SK-N-SH treated with all-trans-retinoic acid at 6 μM for 48 hours (cell line): Measurements from ENCODE around the gene XYLB.

Experiments
- ATAC-seq: fragments of 200-7000 bp; cut with Tn5 transposase; 3 replicates; pipeline ENCODE4 v1.9.1; 2020; ENCODE audit warnings: mild to moderate bottlenecking, moderate library complexity
- ARNTL ChIP-seq: fragments of 450-650 bp; formaldehyde crosslinking; IDR thresholded peaks from 2 replicates; pipeline ENCODE4 v1.5.0; 2020; ENCODE audit warnings: low read depth, mild to moderate bottlenecking, moderate library complexity, borderline replicate concordance
- BACH2 ChIP-seq: fragments of 250-450 bp; sonication (Bioruptor Pico); IDR thresholded peaks from 2 replicates; pipeline ENCODE4 v1.9.0; 2021; ENCODE audit warnings: mild to moderate bottlenecking, borderline replicate concordance
- CSDC2 ChIP-seq: fragments of 250-450 bp; sonication (Bioruptor Pico); IDR thresholded peaks from 2 replicates; pipeline ENCODE4 v1.5.0; 2020; ENCODE audit warnings: mild to moderate bottlenecking, moderate library complexity
- ESRRG ChIP-seq: fragments of 250-450 bp; sonication (Bioruptor Pico); IDR thresholded peaks from 2 replicates; pipeline ENCODE4 v1.6.1; 2021; ENCODE audit warnings: mild to moderate bottlenecking
- GLIS3 ChIP-seq: fragments of 250-450 bp; sonication (Bioruptor Pico); IDR thresholded peaks from 2 replicates; pipeline ENCODE4 v1.5.0; 2020; ENCODE audit warnings: mild to moderate bottlenecking, moderate library complexity
- ISL1 ChIP-seq: fragments of 250-450 bp; sonication (Bioruptor Pico); IDR thresholded peaks from 2 replicates; pipeline ENCODE4 v2.1.2; 2022; ENCODE audit warnings: mild to moderate bottlenecking, moderate library complexity
- OSR1 ChIP-seq: fragments of 250-450 bp; sonication (Bioruptor Pico); IDR thresholded peaks from 2 replicates; pipeline ENCODE4 v1.8.0; 2022; ENCODE audit warnings: moderate library complexity, mild to moderate bottlenecking, inconsistent platforms
- RARB ChIP-seq: fragments of 250-450 bp; sonication (Bioruptor Pico); IDR thresholded peaks from 2 replicates; pipeline ENCODE4 v1.8.0; 2021; ENCODE audit warnings: mild to moderate bottlenecking, moderate library complexity
- SNAI2 ChIP-seq: fragments of 250-450 bp; sonication (Bioruptor Pico); IDR thresholded peaks from 2 replicates; pipeline ENCODE4 v1.5.0; 2020; ENCODE audit warnings: mild to moderate bottlenecking, moderate library complexity
- TCF4 ChIP-seq: fragments of 250-450 bp; sonication (Bioruptor Pico); IDR thresholded peaks from 2 replicates; pipeline ENCODE4 v1.8.0; 2021; ENCODE audit warnings: mild to moderate bottlenecking, moderate library complexity, borderline replicate concordance
- TOX ChIP-seq: fragments of 250-450 bp; sonication (Bioruptor Pico); IDR thresholded peaks from 2 replicates; pipeline ENCODE4 v1.8.0; 2021; ENCODE audit warnings: mild to moderate bottlenecking, moderate library complexity, borderline replicate concordance
- ZC3H10 ChIP-seq: fragments of 250-450 bp; sonication (Bioruptor Pico); IDR thresholded peaks from 2 replicates; pipeline ENCODE4 v1.5.1; 2021; ENCODE audit warnings: mild to moderate bottlenecking, moderate library complexity
- ZFP3 ChIP-seq: fragments of 250-450 bp; sonication (Bioruptor Pico); IDR thresholded peaks from 2 replicates; pipeline ENCODE4 v1.5.0; 2020; ENCODE audit warnings: mild to moderate bottlenecking, moderate library complexity
- ZFP30 ChIP-seq: fragments of 450-650 bp; formaldehyde crosslinking; IDR thresholded peaks from 2 replicates; pipeline ENCODE4 v1.5.0; 2022; ENCODE audit warnings: mild to moderate bottlenecking, moderate library complexity
- ZNF565 ChIP-seq: fragments of 450-650 bp; formaldehyde crosslinking; conservative IDR thresholded peaks from 2 replicates; pipeline ENCODE4 v1.5.0; 2020; ENCODE audit warnings: low read depth, mild to moderate bottlenecking, moderate library complexity
- ZNF70 ChIP-seq: fragments of 450-650 bp; formaldehyde crosslinking; IDR thresholded peaks from 2 replicates; pipeline ENCODE4 v1.5.0; 2020; ENCODE audit warnings: mild to moderate bottlenecking, moderate library complexity
- ZNF8 ChIP-seq: fragments of 450-650 bp; formaldehyde crosslinking; IDR thresholded peaks from 2 replicates; pipeline ENCODE4 v1.5.0; 2020; ENCODE audit warnings: mild to moderate bottlenecking, moderate library complexity
- TF ChIP-seq, protein P1 (sequence below): fragments of 250-450 bp; sonication (Bioruptor Pico); IDR thresholded peaks from 2 replicates; pipeline ENCODE4 v1.5.1; 2021; ENCODE audit warnings: mild to moderate bottlenecking, moderate library complexity
- TF ChIP-seq, protein P2 (sequence below): fragments of 250-450 bp; sonication (Bioruptor Pico); IDR thresholded peaks from 2 replicates; pipeline ENCODE4 v1.8.0; 2021; ENCODE audit warnings: low read depth, mild to moderate bottlenecking, moderate library complexity, borderline replicate concordance
- TF ChIP-seq, protein P3 (sequence below): fragments of 250-450 bp; sonication (Bioruptor Pico); IDR thresholded peaks from 2 replicates; pipeline ENCODE4 v1.5.0; 2020; ENCODE audit warnings: mild to moderate bottlenecking, moderate library complexity
- TF ChIP-seq, protein P4 (sequence below): fragments of 250-450 bp; sonication (Bioruptor Pico); IDR thresholded peaks from 2 replicates; pipeline ENCODE4 v1.8.0; 2020; ENCODE audit warnings: mild to moderate bottlenecking, moderate library complexity, borderline replicate concordance
- TF ChIP-seq, protein P5 (sequence below): fragments of 250-450 bp; sonication (Bioruptor Pico); IDR thresholded peaks from 2 replicates; pipeline ENCODE4 v1.5.1; 2020; ENCODE audit warnings: low read depth, mild to moderate bottlenecking, moderate library complexity

XYLB gene

DNA sequence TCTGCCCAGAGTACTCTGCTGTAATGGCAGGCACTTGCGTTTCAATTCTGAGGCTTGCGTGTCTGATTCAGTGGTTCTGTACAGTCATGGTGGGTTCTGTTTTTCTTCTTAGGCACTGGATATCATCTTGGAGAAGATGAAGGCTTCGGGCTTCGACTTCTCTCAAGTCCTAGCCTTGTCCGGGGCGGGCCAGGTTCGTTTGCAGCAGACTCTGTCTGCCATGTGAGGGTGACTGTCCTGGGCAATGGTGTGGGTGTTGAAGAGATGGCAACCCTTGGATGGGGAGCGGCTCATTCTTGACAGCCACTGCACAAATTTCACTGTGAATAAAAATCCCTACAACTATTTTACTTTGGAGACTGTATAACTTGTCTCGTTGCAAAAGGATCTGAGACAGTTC, 16.2 kb downstream of the XYLB start:
- TF ChIP-seq, protein P1, sequence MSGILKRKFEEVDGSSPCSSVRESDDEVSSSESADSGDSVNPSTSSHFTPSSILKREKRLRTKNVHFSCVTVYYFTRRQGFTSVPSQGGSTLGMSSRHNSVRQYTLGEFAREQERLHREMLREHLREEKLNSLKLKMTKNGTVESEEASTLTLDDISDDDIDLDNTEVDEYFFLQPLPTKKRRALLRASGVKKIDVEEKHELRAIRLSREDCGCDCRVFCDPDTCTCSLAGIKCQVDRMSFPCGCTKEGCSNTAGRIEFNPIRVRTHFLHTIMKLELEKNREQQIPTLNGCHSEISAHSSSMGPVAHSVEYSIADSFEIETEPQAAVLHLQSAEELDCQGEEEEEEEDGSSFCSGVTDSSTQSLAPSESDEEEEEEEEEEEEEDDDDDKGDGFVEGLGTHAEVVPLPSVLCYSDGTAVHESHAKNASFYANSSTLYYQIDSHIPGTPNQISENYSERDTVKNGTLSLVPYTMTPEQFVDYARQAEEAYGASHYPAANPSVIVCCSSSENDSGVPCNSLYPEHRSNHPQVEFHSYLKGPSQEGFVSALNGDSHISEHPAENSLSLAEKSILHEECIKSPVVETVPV (CRISPR knock-in tag), result no peak
- no peak for TF ChIP-seq ZNF8 (CRISPR knock-in tag)
- TF ChIP-seq ISL1 (CRISPR knock-in tag), result no peak
- no peak for TF ChIP-seq ESRRG (CRISPR knock-in tag)
- no peak for TF ChIP-seq TOX (CRISPR knock-in tag)
- TF ChIP-seq, protein P2, sequence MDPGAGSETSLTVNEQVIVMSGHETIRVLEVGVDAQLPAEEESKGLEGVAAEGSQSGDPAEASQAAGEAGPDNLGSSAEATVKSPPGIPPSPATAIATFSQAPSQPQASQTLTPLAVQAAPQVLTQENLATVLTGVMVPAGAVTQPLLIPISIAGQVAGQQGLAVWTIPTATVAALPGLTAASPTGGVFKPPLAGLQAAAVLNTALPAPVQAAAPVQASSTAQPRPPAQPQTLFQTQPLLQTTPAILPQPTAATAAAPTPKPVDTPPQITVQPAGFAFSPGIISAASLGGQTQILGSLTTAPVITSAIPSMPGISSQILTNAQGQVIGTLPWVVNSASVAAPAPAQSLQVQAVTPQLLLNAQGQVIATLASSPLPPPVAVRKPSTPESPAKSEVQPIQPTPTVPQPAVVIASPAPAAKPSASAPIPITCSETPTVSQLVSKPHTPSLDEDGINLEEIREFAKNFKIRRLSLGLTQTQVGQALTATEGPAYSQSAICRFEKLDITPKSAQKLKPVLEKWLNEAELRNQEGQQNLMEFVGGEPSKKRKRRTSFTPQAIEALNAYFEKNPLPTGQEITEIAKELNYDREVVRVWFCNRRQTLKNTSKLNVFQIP, result no peak
- TF ChIP-seq BACH2 (CRISPR knock-in tag), result no peak
- TF ChIP-seq, protein P3, sequence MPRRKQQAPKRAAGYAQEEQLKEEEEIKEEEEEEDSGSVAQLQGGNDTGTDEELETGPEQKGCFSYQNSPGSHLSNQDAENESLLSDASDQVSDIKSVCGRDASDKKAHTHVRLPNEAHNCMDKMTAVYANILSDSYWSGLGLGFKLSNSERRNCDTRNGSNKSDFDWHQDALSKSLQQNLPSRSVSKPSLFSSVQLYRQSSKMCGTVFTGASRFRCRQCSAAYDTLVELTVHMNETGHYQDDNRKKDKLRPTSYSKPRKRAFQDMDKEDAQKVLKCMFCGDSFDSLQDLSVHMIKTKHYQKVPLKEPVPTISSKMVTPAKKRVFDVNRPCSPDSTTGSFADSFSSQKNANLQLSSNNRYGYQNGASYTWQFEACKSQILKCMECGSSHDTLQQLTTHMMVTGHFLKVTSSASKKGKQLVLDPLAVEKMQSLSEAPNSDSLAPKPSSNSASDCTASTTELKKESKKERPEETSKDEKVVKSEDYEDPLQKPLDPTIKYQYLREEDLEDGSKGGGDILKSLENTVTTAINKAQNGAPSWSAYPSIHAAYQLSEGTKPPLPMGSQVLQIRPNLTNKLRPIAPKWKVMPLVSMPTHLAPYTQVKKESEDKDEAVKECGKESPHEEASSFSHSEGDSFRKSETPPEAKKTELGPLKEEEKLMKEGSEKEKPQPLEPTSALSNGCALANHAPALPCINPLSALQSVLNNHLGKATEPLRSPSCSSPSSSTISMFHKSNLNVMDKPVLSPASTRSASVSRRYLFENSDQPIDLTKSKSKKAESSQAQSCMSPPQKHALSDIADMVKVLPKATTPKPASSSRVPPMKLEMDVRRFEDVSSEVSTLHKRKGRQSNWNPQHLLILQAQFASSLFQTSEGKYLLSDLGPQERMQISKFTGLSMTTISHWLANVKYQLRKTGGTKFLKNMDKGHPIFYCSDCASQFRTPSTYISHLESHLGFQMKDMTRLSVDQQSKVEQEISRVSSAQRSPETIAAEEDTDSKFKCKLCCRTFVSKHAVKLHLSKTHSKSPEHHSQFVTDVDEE, result no peak
- TF ChIP-seq CSDC2 (CRISPR knock-in tag), result no peak
- no peak for TF ChIP-seq OSR1 (CRISPR knock-in tag)
- no peak for TF ChIP-seq SNAI2 (CRISPR knock-in tag)
- no peak for TF ChIP-seq RARB (CRISPR knock-in tag)
- no peak for TF ChIP-seq ARNTL (CRISPR knock-in tag)
- TF ChIP-seq GLIS3 (CRISPR knock-in tag), result no peak
- no peak for ATAC-seq

DNA sequence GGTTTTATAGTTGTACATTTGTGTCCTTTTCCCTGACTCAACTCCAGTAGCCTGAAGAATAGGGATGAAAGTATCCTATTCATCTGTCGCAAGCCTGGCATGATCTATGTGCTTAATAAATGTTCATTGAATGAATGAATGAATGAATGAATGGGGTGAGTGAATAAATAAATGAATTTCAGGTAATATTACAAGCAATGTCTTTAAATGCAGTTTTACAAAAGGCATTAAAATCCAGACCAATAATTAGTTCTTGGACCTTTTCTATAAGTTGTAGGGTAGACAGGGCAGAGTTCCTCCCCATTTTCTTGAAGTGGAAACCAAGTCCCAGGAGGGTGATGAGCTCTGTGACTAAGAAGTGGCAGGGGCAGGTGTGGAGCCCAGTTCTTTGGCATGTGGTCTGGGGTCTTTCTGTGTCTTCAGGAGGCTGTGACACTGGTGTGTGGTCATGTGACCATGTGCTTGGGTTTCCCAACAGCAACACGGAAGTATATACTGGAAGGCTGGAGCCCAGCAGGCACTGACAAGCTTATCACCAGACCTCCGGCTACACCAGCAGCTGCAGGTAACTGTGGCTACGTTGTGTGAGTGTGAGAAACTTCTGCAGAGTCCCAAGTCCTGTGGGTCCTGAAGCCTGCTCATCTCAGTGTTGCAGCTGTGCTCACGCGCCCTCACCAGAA, 18.3 kb downstream of the XYLB start:
- TF ChIP-seq, protein P4, sequence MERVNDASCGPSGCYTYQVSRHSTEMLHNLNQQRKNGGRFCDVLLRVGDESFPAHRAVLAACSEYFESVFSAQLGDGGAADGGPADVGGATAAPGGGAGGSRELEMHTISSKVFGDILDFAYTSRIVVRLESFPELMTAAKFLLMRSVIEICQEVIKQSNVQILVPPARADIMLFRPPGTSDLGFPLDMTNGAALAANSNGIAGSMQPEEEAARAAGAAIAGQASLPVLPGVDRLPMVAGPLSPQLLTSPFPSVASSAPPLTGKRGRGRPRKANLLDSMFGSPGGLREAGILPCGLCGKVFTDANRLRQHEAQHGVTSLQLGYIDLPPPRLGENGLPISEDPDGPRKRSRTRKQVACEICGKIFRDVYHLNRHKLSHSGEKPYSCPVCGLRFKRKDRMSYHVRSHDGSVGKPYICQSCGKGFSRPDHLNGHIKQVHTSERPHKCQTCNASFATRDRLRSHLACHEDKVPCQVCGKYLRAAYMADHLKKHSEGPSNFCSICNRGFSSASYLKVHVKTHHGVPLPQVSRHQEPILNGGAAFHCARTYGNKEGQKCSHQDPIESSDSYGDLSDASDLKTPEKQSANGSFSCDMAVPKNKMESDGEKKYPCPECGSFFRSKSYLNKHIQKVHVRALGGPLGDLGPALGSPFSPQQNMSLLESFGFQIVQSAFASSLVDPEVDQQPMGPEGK (CRISPR knock-in tag), result no peak
- TF ChIP-seq TOX (CRISPR knock-in tag) (no peak), ARNTL (CRISPR knock-in tag) (no peak), ZNF8 (CRISPR knock-in tag) (no peak), ZNF565 (no peak), ZFP30 (CRISPR knock-in tag) (no peak), RARB (CRISPR knock-in tag) (no peak), ZFP3 (CRISPR knock-in tag) (no peak), ZNF70 (CRISPR knock-in tag) (no peak), ZC3H10 (CRISPR knock-in tag) (no peak), GLIS3 (CRISPR knock-in tag) (no peak), BACH2 (CRISPR knock-in tag) (no peak), OSR1 (CRISPR knock-in tag) (no peak), SNAI2 (CRISPR knock-in tag) (no peak), TCF4 (no peak)
- TF ChIP-seq, protein P3, result no peak
- TF ChIP-seq, protein P5, sequence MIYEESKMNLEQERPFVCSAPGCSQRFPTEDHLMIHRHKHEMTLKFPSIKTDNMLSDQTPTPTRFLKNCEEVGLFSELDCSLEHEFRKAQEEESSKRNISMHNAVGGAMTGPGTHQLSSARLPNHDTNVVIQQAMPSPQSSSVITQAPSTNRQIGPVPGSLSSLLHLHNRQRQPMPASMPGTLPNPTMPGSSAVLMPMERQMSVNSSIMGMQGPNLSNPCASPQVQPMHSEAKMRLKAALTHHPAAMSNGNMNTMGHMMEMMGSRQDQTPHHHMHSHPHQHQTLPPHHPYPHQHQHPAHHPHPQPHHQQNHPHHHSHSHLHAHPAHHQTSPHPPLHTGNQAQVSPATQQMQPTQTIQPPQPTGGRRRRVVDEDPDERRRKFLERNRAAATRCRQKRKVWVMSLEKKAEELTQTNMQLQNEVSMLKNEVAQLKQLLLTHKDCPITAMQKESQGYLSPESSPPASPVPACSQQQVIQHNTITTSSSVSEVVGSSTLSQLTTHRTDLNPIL (CRISPR knock-in tag), result no peak
- TF ChIP-seq, protein P2, result no peak
- ATAC-seq, result no peak
